GM21737 (cell line): ENCODE results near the gene FIZ1.
"Not testable (repeated sequence)": the region's sequence is repeated elsewhere in the genome, so short reads cannot be mapped to it uniquely, and the experiment has no call there.

Experiments
- ATAC-seq: cut with Tn5 transposase; IDR thresholded peaks from one replicate; pipeline ENCODE4 v1.9.1; 2021; ENCODE audit warnings: mild to moderate bottlenecking, moderate library complexity; ENCODE audit not compliant: unreplicated experiment

FIZ1 gene

GRCh38 chr19:55578031-55578760 is 21.1 kb downstream of the FIZ1 start:
- no peak for ATAC-seq

DNA sequence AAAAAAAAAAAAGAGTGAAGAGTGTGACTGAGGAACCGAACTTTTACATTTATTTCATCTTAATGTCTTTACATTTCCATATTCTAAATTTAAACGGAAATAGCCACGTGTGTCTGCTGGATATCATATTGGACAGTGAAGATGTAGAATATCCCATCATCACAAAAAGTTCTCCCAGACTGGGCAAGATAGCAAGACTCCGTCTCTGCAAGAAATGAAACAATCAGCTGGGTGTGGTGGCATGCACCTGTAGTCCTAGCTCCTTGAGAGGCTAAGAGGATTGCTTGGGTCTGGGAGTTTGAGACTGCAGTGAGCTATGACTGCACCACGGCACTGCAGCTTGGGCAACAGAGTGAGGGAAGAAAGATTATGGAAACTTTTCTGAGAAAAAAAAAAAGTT is 22.6 kb downstream of the FIZ1 start:
- no peak for ATAC-seq

GRCh38 chr19:55573929-55574328 is 25.4 kb downstream of the FIZ1 start:
- not testable (repeated sequence) for ATAC-seq

DNA sequence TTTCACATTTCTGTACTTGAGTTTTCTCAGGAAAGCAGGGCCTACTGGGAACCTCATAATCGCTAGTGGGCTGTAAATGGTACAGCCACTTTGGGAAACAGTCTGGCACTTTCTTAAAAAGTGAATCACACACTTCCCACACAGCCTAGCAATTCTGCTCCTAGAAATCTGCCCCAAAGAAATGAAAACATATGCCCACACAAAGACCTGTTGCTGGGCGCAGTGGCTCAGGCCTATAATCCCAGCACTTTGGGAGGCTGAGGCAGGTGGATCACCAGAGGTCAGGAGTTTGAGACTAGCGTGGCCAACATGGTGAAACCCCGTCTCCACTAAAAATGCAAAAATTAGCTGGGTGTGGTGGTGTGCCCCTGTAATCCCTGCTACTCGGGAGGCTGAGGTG is 29.8 kb downstream of the FIZ1 start:
- not testable (repeated sequence) for ATAC-seq

DNA sequence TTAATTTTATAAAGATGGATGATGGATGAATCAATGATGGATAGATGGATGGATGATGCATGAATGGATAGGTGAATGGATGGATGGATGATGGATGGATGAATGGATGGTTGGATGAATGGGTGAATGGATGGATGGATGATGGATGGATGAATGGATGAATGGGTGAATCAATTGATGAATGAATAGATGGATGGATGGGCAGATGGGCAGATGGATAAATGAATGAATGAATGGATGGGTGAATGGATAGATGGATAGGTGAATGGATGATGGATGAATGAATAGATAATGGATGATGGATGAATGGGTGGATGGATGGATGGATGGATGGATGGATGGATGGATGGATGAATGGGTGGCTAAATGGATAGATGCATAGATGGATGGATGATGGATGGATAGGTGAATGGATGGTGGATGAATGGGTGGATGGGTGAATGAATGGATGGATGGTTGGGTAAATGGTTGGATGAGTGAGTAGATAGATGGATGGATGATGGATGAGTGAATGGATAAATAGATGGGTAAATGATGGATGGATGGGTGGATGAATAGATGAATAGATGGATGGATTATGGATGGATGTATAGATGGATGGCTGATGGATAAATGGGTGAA is 31.5 kb downstream of the FIZ1 start:
- no peak for ATAC-seq

GRCh38 chr19:55566823-55567222 is 32.5 kb downstream of the FIZ1 start:
- ATAC-seq = no peak

DNA sequence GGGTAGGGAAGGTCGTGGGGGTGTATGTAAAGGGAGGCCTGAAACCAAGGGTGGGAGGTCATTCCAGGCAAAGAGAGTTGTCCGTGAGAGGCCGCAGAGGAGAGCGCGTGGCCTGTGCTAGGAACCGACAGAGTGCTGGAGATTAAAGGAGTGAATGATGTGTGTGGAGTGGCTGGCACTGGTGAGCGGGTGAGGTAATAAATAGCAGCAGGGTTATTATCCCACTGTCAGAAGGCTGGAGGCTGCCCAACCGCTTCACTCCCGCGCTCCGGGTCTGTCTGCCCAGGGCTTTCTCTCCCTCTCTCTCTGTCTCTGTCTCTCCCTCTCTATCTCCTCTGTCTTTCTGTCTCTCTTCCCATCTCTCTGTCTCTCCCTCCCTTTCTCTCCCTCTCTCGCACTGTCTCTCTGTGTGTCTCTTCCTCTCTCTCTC is 36.0 kb downstream of the FIZ1 start:
- no peak for ATAC-seq

DNA sequence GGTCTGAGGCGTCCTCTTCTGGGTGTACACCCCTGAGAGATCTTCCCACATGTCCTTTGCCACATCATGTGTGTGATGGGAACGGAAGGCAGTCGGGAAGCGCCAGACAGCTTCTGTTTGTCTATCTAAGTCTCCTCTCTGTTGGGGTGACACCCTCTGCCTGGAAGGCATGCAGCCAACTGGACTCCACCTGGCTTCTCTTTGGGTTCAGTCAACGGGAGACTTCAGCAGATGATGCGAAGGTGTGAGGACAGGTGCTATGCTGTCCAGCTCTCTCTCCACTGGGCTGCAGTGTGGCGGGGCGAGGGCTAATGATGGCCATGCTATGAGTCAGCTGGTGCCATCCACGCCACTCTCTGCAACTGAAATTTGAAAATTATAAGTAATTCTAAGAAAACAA is 39.6 kb downstream of the FIZ1 start:
- ATAC-seq = no peak

- no peak for ATAC-seq
Measured at GRCh38 chr19:55554741-55555152, 44.6 kb downstream of the FIZ1 start.

GRCh38 chr19:55554302-55554701 is 45.0 kb downstream of the FIZ1 start:
- ATAC-seq = no peak

- no peak for ATAC-seq
Measured at GRCh38 chr19:55553217-55554182, 45.8 kb downstream of the FIZ1 start.

DNA sequence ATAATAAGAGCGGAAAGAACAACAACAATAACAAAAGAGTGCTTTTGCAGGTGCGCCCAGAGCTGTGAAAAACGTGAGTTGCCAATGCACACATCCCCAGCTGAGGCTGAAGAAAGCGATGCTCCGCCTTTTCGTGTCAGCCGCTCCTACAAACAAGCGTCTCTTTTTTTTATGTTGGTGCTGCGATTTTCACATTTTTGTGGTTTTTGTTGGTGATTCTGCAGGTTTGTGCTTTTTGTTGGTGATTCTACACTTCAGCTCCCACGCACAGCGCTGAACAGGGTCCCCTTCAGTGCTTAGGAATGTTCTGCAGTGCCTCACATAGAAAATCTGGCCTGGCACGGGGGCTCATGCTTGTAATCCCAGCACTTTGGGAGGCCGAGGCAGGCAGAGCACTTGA is 46.7 kb downstream of the FIZ1 start:
- no peak for ATAC-seq

- no peak for ATAC-seq
Measured at GRCh38 chr19:55552206-55552605, 47.1 kb downstream of the FIZ1 start.

DNA sequence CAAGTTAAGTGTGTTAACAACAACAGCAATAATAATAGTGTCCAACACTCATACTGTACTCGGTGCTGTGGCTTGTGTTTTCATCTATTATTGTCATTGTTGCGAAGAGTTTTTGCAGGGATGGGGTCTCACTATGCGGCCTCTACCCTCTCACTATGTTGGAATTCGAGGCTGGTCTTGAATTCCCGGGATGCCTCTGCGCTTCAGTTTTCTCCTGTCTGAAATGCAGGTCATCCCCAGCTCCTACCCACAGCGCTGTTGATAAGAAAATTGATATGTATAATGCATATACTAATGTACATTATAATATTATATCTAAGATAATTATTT is 49.0 kb downstream of the FIZ1 start:
- ATAC-seq = no peak

- no peak for ATAC-seq
Measured at GRCh38 chr19:55549500-55550320, 49.6 kb downstream of the FIZ1 start.

DNA sequence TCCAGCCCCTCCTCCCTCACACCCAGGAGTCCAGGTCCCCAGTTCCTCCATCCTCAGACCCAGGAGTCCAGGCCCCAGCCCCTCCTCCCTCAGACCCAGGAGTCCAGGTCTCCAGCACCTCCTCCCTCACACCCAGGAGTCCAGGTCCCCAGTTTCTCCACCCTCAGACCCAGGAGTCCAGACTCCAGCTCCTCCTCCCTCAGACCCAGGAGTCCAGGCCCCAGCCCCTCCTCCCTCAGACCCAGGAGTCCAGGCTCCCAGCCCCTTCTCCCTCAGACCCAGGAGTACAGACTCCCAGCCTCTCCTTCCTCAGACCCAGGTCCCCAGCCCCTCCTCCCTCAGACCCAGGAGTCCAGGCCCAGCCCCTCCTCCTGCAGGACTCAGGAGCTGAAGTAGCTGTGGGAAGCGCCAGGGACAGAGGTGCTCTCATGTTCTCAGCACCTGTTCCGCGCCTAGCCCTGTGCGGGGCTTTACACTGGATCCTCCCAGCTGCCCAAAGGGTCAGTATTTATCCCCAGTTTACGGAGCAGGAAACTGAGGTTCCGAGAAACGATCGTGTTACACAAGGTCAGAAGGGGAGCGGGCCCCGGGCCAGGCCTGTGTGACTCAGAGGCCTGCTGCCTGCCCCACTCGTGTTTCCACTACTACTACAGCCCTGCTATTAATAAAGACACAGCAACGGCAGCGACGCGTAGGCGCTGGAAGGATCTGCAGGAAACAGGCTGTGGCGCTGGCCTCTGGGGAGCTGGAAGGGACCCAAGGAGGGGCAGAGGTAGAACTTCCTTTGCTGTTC is 52.3 kb downstream of the FIZ1 start:
- ATAC-seq = no peak

- ATAC-seq = no peak
Measured at GRCh38 chr19:55546011-55546410, 53.3 kb downstream of the FIZ1 start.

- ATAC-seq = no peak
Measured at GRCh38 chr19:55545443-55545842, 53.9 kb downstream of the FIZ1 start, which contains the start of gene SBK3. Gene SBK3 (minus strand): TSS chr19:55545543. CDS start chr19:55545543, 0 bp downstream.

- ATAC-seq = no peak
Measured at GRCh38 chr19:55544776-55545439, 54.4 kb downstream of the FIZ1 start.
